GM23338 (cell line): ENCODE data around the gene PRR22. TPM values are rescaled to one million over a fixed set of nuclear protein-coding genes. Genes with fewer than 3 reads are reported as not detected.
A peak's percentile ranks its signal among the peaks of the same experiment; 100 is the strongest.

Experiments
- ATAC-seq: fragments of 200-7000 bp; cut with Tn5 transposase; 3 replicates; pipeline ENCODE4 v1.9.1; 2020
- DNase-seq: peaks from one replicate; pipeline ENCODE4 v3.0.0-alpha.2; 2015; ENCODE audit warnings: low spot score
- H2AFZ ChIP-seq: fragments of 200-600 bp; sonication (generic); 2 replicates; pipeline ENCODE4 v1.8.0; 2016; ENCODE audit warnings: antibody characterized with exemption, mild to moderate bottlenecking, moderate library complexity
- H3F3A ChIP-seq: fragments of 200-600 bp; sonication (generic); replicated peaks from 2 replicates; pipeline ENCODE4 v1.8.0; 2017; ENCODE audit warnings: antibody characterized with exemption, mixed run types, low read depth
- H3K27ac ChIP-seq: fragments of 200-600 bp; sonication (generic); 2 replicates; pipeline ENCODE4 v1.6.1; 2016; ENCODE audit warnings: low read depth
- H3K27me3 ChIP-seq: fragments of 200-600 bp; sonication (generic); 2 replicates; pipeline ENCODE4 v1.8.0; 2016; ENCODE audit warnings: mild to moderate bottlenecking, mixed run types, moderate library complexity; ENCODE audit not compliant: insufficient read depth
- H3K36me3 ChIP-seq: fragments of 200-600 bp; sonication (generic); 2 replicates; pipeline ENCODE4 v1.8.0; 2016; ENCODE audit warnings: mild to moderate bottlenecking; ENCODE audit not compliant: insufficient read depth
- H3K4me1 ChIP-seq: fragments of 200-600 bp; sonication (generic); 2 replicates; pipeline ENCODE4 v1.8.0; 2016; ENCODE audit warnings: mild to moderate bottlenecking, moderate library complexity; ENCODE audit not compliant: insufficient read depth
- H3K4me2 ChIP-seq: fragments of 200-600 bp; sonication (generic); 2 replicates; pipeline ENCODE4 v1.7.1; 2017; ENCODE audit warnings: mixed run types
- H3K4me3 ChIP-seq: fragments of 200-600 bp; sonication (generic); 2 replicates; pipeline ENCODE4 v1.6.1; 2016; ENCODE audit warnings: mixed run types
- H3K79me2 ChIP-seq: fragments of 200-600 bp; sonication (generic); replicated peaks from 2 replicates; pipeline ENCODE4 v1.8.0; 2017; ENCODE audit warnings: mild to moderate bottlenecking; ENCODE audit not compliant: insufficient read depth
- H3K9me2 ChIP-seq: fragments of 200-600 bp; sonication (generic); 2 replicates; pipeline ENCODE4 v1.8.0; 2017; ENCODE audit not compliant: insufficient read depth
- H4K20me1 ChIP-seq: fragments of 200-600 bp; sonication (generic); replicated peaks from 2 replicates; pipeline ENCODE4 v1.8.0; 2017; ENCODE audit warnings: mild to moderate bottlenecking; ENCODE audit not compliant: insufficient read depth
- H3K27ac Mint-ChIP-seq: 2 replicates; pipeline ENCODE4 v1.8.0; 2020; ENCODE audit warnings: inconsistent platforms, mild to moderate bottlenecking, moderate library complexity, mixed read lengths
- H3K27me3 Mint-ChIP-seq: 3 replicates; pipeline ENCODE4 v1.8.0; 2022; ENCODE audit warnings: low read depth, mild to moderate bottlenecking, moderate library complexity, mixed read lengths, inconsistent platforms; ENCODE audit not compliant: insufficient read depth, poor library complexity
- H3K36me3 Mint-ChIP-seq: 3 replicates; pipeline ENCODE4 v1.8.0; 2021; ENCODE audit warnings: low read depth, mild to moderate bottlenecking, inconsistent platforms, moderate library complexity, mixed read lengths
- H3K4me1 Mint-ChIP-seq: 3 replicates; pipeline ENCODE4 v1.8.0; 2020; ENCODE audit warnings: mild to moderate bottlenecking, inconsistent platforms, mixed read lengths
- H3K4me3 Mint-ChIP-seq: 3 replicates; pipeline ENCODE4 v1.8.0; 2021; ENCODE audit warnings: moderate library complexity, mild to moderate bottlenecking, inconsistent platforms, mixed read lengths
- H3K9me3 Mint-ChIP-seq: 3 replicates; pipeline ENCODE4 v1.8.0; 2020; ENCODE audit warnings: moderate library complexity, mild to moderate bottlenecking, inconsistent platforms, mixed read lengths
- CREB1 ChIP-seq: fragments of 250-450 bp; sonication (Bioruptor Pico); IDR thresholded peaks from 2 replicates; pipeline ENCODE4 v1.5.0; 2020; ENCODE audit warnings: low read depth, mild to moderate bottlenecking, moderate library complexity
- EZH2phosphoT487 ChIP-seq: fragments of 200-600 bp; sonication (generic); IDR thresholded peaks from one replicate; pipeline ENCODE4 v1.8.1; 2018; ENCODE audit warnings: antibody characterized with exemption; ENCODE audit not compliant: unreplicated experiment
- NANOG ChIP-seq: IDR thresholded peaks from 2 replicates; pipeline ENCODE4 v1.6.1; 2016; ENCODE audit warnings: antibody characterized with exemption, borderline replicate concordance
- POLR2AphosphoS5 ChIP-seq: IDR thresholded peaks from 2 replicates; pipeline ENCODE4 v1.6.1; 2016; ENCODE audit warnings: antibody characterized with exemption, low read depth
- REST ChIP-seq: IDR thresholded peaks from one replicate; pipeline ENCODE4 v1.6.1; 2018; ENCODE audit warnings: antibody characterized with exemption; ENCODE audit not compliant: unreplicated experiment
- polyA plus RNA-seq: library from polyadenylated mRNA; unstranded; fragments of >200 nt; fragmentation: Nextera tagmentation; extraction: Ambion mirVana; gene quantifications from 2 replicates; pipeline ENCODE4 v1.2.1, GENCODE V29; 2016
- total RNA-seq: library from RNA; depleted of rRNA; stranded (reverse); fragments of >200 nt; shearing (Covaris generic); gene quantifications from 2 replicates; pipeline ENCODE4 v1.2.3, GENCODE V29; 2014
- TF ChIP-seq, protein P1 (sequence below): IDR thresholded peaks from 2 replicates; pipeline ENCODE4 v1.6.1; 2016; ENCODE audit warnings: antibody characterized with exemption

Gene PRR22
- total and polyA plus RNA-seq, 2 experiments from 2014 or later = 1.0 to 1.2 TPM

GRCh38 chr19:5828661-5829566 lies 44.4 kb upstream of the PRR22 start:
- peak; percentile 74 for DNase-seq
- Histone ChIP-seq H3K79me2 (no peaks in the 10 kb centered on the region), H3F3A (no peaks in the 10 kb centered on the region), H3K27me3 (no peaks in the 10 kb centered on the region), H3K4me2 (peak overlapping the region; percentile 97), H3K4me1 (peaks cover 4% of the 10 kb centered on the region; the same call in 1 of the 2 replicates), H2AFZ (peak overlapping the region; percentile 90), H4K20me1 (no peaks in the 10 kb centered on the region), H3K9me2 (no peaks in the 10 kb centered on the region), H3K36me3 (no peaks in the 10 kb centered on the region), H3K27ac (peak overlapping the region; percentile 94), H3K4me3 (peak overlapping the region; percentile 86)
- peak overlapping the region; percentile 98 for H3K27ac Mint-ChIP-seq
- H3K4me3 Mint-ChIP-seq = peak overlapping the region; percentile 95
- peaks cover 7% of the 10 kb centered on the region for H3K4me1 Mint-ChIP-seq
- peak; percentile 55 for ATAC-seq
- no peaks in the 10 kb centered on the region for H3K36me3 Mint-ChIP-seq
- H3K9me3 Mint-ChIP-seq = 0 out of 3 replicates have a peak, but pooled peaks cover 2% of the 10 kb centered on the region
- peaks cover 22% of the 10 kb centered on the region for H3K27me3 Mint-ChIP-seq
- TF ChIP-seq, protein P1, sequence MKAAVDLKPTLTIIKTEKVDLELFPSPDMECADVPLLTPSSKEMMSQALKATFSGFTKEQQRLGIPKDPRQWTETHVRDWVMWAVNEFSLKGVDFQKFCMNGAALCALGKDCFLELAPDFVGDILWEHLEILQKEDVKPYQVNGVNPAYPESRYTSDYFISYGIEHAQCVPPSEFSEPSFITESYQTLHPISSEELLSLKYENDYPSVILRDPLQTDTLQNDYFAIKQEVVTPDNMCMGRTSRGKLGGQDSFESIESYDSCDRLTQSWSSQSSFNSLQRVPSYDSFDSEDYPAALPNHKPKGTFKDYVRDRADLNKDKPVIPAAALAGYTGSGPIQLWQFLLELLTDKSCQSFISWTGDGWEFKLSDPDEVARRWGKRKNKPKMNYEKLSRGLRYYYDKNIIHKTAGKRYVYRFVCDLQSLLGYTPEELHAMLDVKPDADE = no peak
- TF ChIP-seq EZH2phosphoT487 (no peak), REST (no peak)

DNA sequence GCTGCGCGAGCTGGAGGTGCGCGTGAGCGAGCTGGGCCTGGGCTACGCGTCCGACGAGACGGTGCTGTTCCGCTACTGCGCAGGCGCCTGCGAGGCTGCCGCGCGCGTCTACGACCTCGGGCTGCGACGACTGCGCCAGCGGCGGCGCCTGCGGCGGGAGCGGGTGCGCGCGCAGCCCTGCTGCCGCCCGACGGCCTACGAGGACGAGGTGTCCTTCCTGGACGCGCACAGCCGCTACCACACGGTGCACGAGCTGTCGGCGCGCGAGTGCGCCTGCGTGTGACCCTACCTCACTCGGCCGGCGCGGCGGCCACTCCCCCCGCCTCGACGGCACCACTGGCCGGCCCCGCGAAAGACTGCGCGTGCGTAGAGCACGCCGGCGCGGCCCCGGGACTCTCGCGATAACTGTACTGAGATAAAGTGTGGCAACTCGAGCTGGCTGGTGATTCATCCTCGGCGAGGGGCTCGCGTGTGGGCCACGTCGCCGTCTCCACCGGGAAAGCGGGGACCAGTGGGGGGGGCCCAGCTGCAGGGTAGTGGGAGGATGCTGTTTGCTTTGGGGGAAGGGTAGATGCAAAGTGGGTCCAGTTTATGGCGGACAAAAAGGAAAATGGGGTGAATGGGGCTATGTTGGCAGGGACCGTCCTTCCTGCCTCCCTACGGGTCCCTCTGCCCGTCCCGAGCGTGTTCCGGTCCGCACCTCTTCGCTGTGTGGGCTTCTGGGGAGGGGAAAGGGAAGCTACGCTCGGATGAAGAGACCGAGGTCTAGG lies 43.5 kb upstream of the PRR22 start:
- Histone ChIP-seq H3K9me2 (no peaks in the 10 kb centered on the region), H3K36me3 (no peaks in the 10 kb centered on the region), H3K4me2 (peak overlapping the region; percentile 97), H3K4me1 (peaks cover 4% of the 10 kb centered on the region; the same call in 1 of the 2 replicates), H2AFZ (peak overlapping the region; percentile 90), H3K79me2 (no peaks in the 10 kb centered on the region), H3K4me3 (peak overlapping the region; percentile 86), H3K27me3 (no peaks in the 10 kb centered on the region), H4K20me1 (no peaks in the 10 kb centered on the region), H3F3A (no peaks in the 10 kb centered on the region), H3K27ac (peak overlapping the region; percentile 94)
- Mint-ChIP-seq H3K27ac (peak overlapping the region; percentile 98), H3K27me3 (peaks cover 25% of the 10 kb centered on the region), H3K36me3 (no peaks in the 10 kb centered on the region), H3K4me1 (peaks cover 7% of the 10 kb centered on the region), H3K4me3 (peak overlapping the region; percentile 95), H3K9me3 (0 out of 3 replicates have a peak, but pooled peaks cover 2% of the 10 kb centered on the region)
- TF ChIP-seq NANOG (no peak), POLR2AphosphoS5 (peak; percentile 97), CREB1 (CRISPR knock-in tag) (peak; percentile 80)
- TF ChIP-seq, protein P1 = 0 out of 2 replicates have a peak, but pooled peaks have one; percentile 16
- peak; percentile 94 for DNase-seq
- peak; percentile 60 for ATAC-seq
